Muscle of leg (tissue), 11 donors: ENCODE results near the gene CYP4V2. TPM values are rescaled to one million over a fixed set of nuclear protein-coding genes. Genes with fewer than 3 reads are reported as not detected.

Experiments used
- DNase-seq: peaks from one replicate; pipeline ENCODE4 v3.0.0; 2013
- H3K27ac ChIP-seq: one replicate; pipeline ENCODE4 v1.5.1; 2013; ENCODE audit warnings: mild to moderate bottlenecking, low read length, control low read depth
- H3K27me3 ChIP-seq: one replicate; pipeline ENCODE4 v1.6.1; 2013; ENCODE audit warnings: low read length; ENCODE audit not compliant: control insufficient read depth, insufficient read depth
- H3K36me3 ChIP-seq: one replicate; pipeline ENCODE4 v1.6.1; 2013; ENCODE audit warnings: low read length; ENCODE audit not compliant: control insufficient read depth, insufficient read depth
- H3K4me1 ChIP-seq: one replicate; pipeline ENCODE4 v1.6.1; 2013; ENCODE audit warnings: low read length; ENCODE audit not compliant: control insufficient read depth, insufficient read depth
- H3K4me3 ChIP-seq: one replicate; pipeline ENCODE4 v1.5.1; 2013; ENCODE audit warnings: low read length, control low read depth
- H3K9me3 ChIP-seq: replicated peaks from 2 replicates; pipeline ENCODE4 v1.6.1; 2013; ENCODE audit warnings: low read depth, low read length; ENCODE audit not compliant: control insufficient read depth
- WGBS: methylation state at CpG from one replicate; pipeline ENCODE4 v1.1.5; 2013; ENCODE audit warnings: missing lambda C conversion rate; ENCODE audit not compliant: insufficient coverage; 5-methylcytosine and 5-hydroxymethylcytosine counted together
- polyA plus RNA-seq, 8 donors: library from polyadenylated mRNA; unstranded; fragments of 120-200 nt; gene quantifications; one replicate each; pipeline versions ENCODE4 v1.2.1 to v1.2.3, GENCODE V29; 2013; ENCODE audit warnings: inconsistent platforms in 1 of 8, low replicate concordance in 1 of 8; ENCODE audit not compliant: insufficient read length in 8 of 8, insufficient read depth in 1 of 8
- total RNA-seq: library from RNA; stranded (reverse); fragments of 120-200 nt; gene quantifications from one replicate; pipeline ENCODE4 v1.2.4, GENCODE V29; 2013

CYP4V2 gene
- total and polyA plus RNA-seq, 9 donors, result 2.9 to 8.1 (median 4.7) TPM

DNA sequence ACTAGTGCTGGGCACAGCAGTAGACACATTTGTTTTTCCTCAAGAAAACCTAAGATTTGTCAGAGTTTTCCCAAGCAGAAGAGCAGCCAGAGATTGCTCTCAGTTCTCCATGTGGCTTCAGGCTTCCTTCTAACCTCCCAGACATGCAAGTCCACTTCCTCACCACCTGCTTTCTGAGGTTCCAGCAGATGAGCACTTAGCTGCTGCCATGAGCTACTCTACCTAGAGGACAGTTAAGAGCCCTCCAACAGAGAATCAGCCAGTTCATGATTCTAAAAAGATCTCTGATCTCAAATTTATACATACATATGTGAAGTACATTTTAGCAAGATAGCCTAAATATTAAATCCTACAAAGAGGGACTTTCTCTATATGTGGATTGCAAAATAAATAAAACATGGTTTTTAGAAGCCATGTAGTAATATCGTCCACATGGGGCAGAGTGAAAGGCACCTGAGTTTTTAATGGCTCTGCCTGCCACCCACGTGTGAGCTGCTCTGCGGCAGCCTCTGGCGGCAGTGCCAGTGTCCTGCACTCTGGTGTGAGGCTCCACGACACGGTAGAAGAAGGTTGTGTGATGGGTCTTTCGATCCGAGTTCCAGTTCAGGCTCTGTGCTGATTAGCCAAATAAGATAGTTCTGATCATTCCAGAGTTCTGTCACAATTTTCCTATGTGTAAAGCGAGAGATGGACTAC is 10.3 kb downstream of the CYP4V2 start:
- Histone ChIP-seq H3K27me3 (no peaks in the 10 kb centered on the region), H3K27ac (no peak overlapping the region), H3K36me3 (peaks cover 3% of the 10 kb centered on the region), H3K4me1 (peaks cover 4% of the 10 kb centered on the region), H3K9me3 (no peaks in the 10 kb centered on the region), H3K4me3 (no peak overlapping the region)
- 41% methylated on average over 8 of the region's 9 CpGs for WGBS
- DNase-seq, result no peak

DNA sequence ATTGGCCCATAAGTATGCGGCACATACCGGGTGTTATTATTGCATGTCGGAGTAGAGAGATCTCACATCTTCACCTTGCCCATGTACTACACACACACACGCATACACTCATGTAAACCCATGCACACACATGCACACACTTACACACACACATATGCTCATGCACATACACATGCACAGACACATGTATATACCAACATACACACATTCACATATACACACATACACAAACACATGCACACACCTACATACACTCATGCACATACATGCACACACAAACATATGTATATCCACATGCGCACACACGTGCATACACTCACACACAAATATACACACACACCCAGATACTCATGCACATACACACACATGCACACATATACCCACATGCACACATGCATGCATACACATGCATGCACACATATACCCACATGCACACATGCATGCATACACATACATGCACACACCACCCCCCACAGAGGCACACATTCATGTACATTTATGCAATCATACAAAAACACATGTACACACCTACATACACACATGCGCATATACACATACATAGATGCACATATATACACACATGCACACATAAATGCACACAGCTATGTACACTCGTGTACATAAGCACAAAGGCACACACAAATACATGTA is 11.2 kb downstream of the CYP4V2 start:
- Histone ChIP-seq H3K36me3 (no peaks in the 10 kb centered on the region), H3K4me3 (no peak overlapping the region), H3K27ac (no peak overlapping the region), H3K9me3 (no peaks in the 10 kb centered on the region), H3K27me3 (no peaks in the 10 kb centered on the region), H3K4me1 (peaks cover 4% of the 10 kb centered on the region)
- WGBS, result 89% methylated on average over 8 of the region's 8 CpGs
- DNase-seq, result no peak

GRCh38 chr4:186203406-186203805 is 12.0 kb downstream of the CYP4V2 start:
- no peak overlapping the region for H3K4me3 ChIP-seq
- peak; percentile 43 for DNase-seq
- 34% methylated on average over 8 of the region's 12 CpGs for WGBS

GRCh38 chr4:186204103-186204559 is 12.8 kb downstream of the CYP4V2 start:
- H3K4me3 ChIP-seq, result peak overlapping the region; percentile 48
- WGBS, result 62% methylated on average over 23 of the region's 45 CpGs

More at GRCh38 chr4:186203406-186203805, 12.0 kb downstream of the CYP4V2 start:
- Histone ChIP-seq H3K27me3 (no peaks in the 10 kb centered on the region), H3K27ac (peak overlapping the region; percentile 85), H3K36me3 (no peaks in the 10 kb centered on the region), H3K4me1 (peaks cover 4% of the 10 kb centered on the region), H3K9me3 (no peaks in the 10 kb centered on the region)

DNA sequence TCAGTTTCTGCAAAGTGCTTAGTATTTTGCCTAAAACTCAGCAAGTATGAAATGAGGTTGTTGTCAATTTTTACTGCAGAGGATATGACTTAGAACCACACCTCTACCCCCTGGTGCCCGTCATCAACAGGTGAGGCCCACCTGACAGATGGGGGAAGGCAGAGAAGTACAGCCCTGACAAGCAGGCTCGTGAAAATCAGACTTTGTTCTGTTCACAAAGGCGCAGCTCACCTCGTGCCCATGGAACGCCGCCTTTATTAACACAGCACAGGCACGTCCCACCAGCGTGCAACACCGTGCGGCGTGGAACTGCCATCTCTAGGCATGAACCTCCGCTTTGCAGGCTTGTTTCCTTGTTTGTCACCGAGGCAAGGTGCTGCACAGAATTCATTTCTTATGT is 13.3 kb downstream of the CYP4V2 start:
- 83% methylated on average over 13 of the region's 13 CpGs for WGBS

More at GRCh38 chr4:186204103-186204559, 12.8 kb downstream of the CYP4V2 start:
- DNase-seq, result no peak
- peaks cover 4% of the 10 kb centered on the region for H3K4me1 ChIP-seq
- H3K27me3 ChIP-seq, result no peaks in the 10 kb centered on the region
- H3K27ac ChIP-seq, result peak overlapping the region; percentile 85
- peaks cover 2% of the 10 kb centered on the region for H3K36me3 ChIP-seq
- peaks cover 6% of the 10 kb centered on the region for H3K9me3 ChIP-seq

GRCh38 chr4:186205156-186205555 is 13.8 kb downstream of the CYP4V2 start:
- H3K27me3 ChIP-seq, result no peaks in the 10 kb centered on the region
- no peak overlapping the region for H3K27ac ChIP-seq
- peaks cover 9% of the 10 kb centered on the region for H3K9me3 ChIP-seq
- 81% methylated on average over 8 of the region's 8 CpGs for WGBS
- peaks cover 7% of the 10 kb centered on the region for H3K36me3 ChIP-seq
- DNase-seq, result no peak
- peaks cover 4% of the 10 kb centered on the region for H3K4me1 ChIP-seq
- no peak overlapping the region for H3K4me3 ChIP-seq

More for the DNA sequence above, 13.3 kb downstream of the CYP4V2 start:
- Histone ChIP-seq H3K9me3 (peaks cover 9% of the 10 kb centered on the region), H3K36me3 (peaks cover 6% of the 10 kb centered on the region), H3K27ac (peak overlapping the region; percentile 85), H3K4me1 (peaks cover 4% of the 10 kb centered on the region), H3K27me3 (no peaks in the 10 kb centered on the region), H3K4me3 (peak overlapping the region; percentile 48)
- no peak for DNase-seq

- WGBS, result 45% methylated on average over 5 of the region's 8 CpGs
- DNase-seq, result peak; percentile 34
- no peaks in the 10 kb centered on the region for H3K4me1 ChIP-seq
- no peaks in the 10 kb centered on the region for H3K9me3 ChIP-seq
- no peak overlapping the region for H3K27ac ChIP-seq
- H3K4me3 ChIP-seq, result no peak overlapping the region
- H3K27me3 ChIP-seq, result no peaks in the 10 kb centered on the region
- no peaks in the 10 kb centered on the region for H3K36me3 ChIP-seq
These were observed 25.2 kb downstream of the CYP4V2 start for GRCh38 chr4:186216465-186217024.

DNA sequence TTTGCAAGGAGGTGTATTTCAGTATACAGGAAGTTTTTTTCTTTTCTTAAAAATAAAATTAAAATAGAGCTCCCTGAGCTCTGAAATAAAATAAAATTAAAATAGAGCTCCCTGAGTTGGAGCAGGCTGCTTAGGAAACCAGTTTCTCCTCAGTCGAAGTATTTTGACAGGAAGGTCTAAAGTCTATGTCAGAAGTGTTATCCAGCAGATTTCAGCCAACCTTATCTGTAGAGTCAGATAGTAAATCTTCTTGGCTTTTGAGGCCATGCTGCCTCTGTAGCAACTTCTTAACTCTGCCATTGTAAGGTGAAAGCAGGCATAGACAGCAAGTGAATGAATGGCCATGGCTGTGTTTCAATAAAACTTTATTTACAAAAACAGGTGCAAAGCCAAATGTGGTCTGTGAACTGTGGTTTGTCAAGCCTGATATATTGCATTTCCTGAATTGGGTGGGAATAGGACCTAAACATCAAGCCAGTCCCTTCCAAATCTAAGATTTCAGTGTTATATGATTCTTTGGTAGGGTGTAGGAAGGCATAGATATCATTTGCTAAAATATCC is 26.4 kb downstream of the CYP4V2 start:
- DNase-seq, result no peak
- WGBS, result no CpG with 5 or more reads among the region's 1 CpG
- H3K36me3 ChIP-seq, result no peaks in the 10 kb centered on the region
- no peak overlapping the region for H3K27ac ChIP-seq
- H3K27me3 ChIP-seq, result no peaks in the 10 kb centered on the region
- no peaks in the 10 kb centered on the region for H3K4me1 ChIP-seq
- H3K9me3 ChIP-seq, result no peaks in the 10 kb centered on the region
- no peak overlapping the region for H3K4me3 ChIP-seq

DNA sequence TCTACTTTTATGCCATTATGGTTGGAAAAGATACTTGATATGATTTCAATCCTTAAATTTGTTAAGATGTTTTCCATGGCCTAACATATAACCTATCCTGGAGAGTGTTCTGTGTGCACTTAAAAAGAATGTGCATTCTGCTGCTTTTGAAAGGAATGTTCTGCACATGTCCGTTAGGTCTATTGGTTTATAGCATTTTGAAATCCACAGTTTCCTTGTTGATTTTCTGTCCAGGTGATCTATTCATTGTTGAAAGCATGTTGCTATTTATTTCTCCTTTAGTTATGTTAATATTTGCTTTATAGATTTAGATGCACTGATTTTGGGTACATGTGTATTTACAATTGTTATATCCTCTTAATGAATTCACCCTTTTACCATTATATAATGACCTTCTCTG is 30.3 kb downstream of the CYP4V2 start:
- no peak overlapping the region for H3K27ac ChIP-seq
- H3K4me3 ChIP-seq, result no peak overlapping the region
- no peaks in the 10 kb centered on the region for H3K4me1 ChIP-seq
- H3K9me3 ChIP-seq, result peaks cover 5% of the 10 kb centered on the region
- H3K36me3 ChIP-seq, result no peaks in the 10 kb centered on the region
- no peak for DNase-seq
- no CpG with 5 or more reads among the region's 1 CpG for WGBS
- no peaks in the 10 kb centered on the region for H3K27me3 ChIP-seq

GRCh38 chr4:186225848-186226247 is 34.5 kb downstream of the CYP4V2 start:
- no peaks in the 10 kb centered on the region for H3K4me1 ChIP-seq
- H3K36me3 ChIP-seq, result no peaks in the 10 kb centered on the region
- H3K9me3 ChIP-seq, result peaks cover 5% of the 10 kb centered on the region

More at GRCh38 chr4:186225848-186226247, 34.5 kb downstream of the CYP4V2 start:
- H3K27ac ChIP-seq, result no peak overlapping the region
- H3K27me3 ChIP-seq, result no peaks in the 10 kb centered on the region
- H3K4me3 ChIP-seq, result no peak overlapping the region
- no peak for DNase-seq
